Vagina (tissue), 2 donors: Measurements from ENCODE around the gene NKAIN1. TPM values are rescaled to one million over a fixed set of nuclear protein-coding genes. Genes with fewer than 3 reads are reported as not detected.
"Not testable (repeated sequence)": the region's sequence is repeated elsewhere in the genome, so short reads cannot be mapped to it uniquely, and the experiment has no call there.

ENCODE experiments used
- DNase-seq, 2 donors: peaks; one replicate each; pipeline ENCODE4 v3.0.0-alpha.2; 2017; ENCODE audit errors: extremely low spot score in 2 of 2
- H3K27ac ChIP-seq: fragments of 200-600 bp; sonication (generic); one replicate; pipeline ENCODE4 v1.5.1; 2019
- H3K27me3 ChIP-seq: fragments of 200-600 bp; sonication (generic); one replicate; pipeline ENCODE4 v1.5.1; 2019
- H3K36me3 ChIP-seq, 2 donors: fragments of 200-600 bp; sonication (generic); one replicate each; pipeline ENCODE4 v1.5.1; 2017 to 2019
- H3K4me1 ChIP-seq: fragments of 200-600 bp; sonication (generic); one replicate; pipeline ENCODE4 v1.5.1; 2019
- H3K4me3 ChIP-seq, 2 donors: fragments of 200-600 bp; sonication (generic); 1 replicate in 1 of 2; 2 replicates in 1 of 2; pipeline ENCODE4 v1.5.1; 2016 to 2019
- H3K9me3 ChIP-seq: fragments of 200-600 bp; sonication (generic); one replicate; pipeline ENCODE4 v1.5.1; 2019
- POLR2A ChIP-seq, 2 donors: fragments of 450-650 bp; IDR thresholded peaks; one replicate each; pipeline ENCODE4 v1.6.1; 2017; ENCODE audit warnings: antibody characterized with exemption in 2 of 2, mild to moderate bottlenecking in 2 of 2, moderate library complexity in 2 of 2
- POLR2AphosphoS5 ChIP-seq, 2 donors: sonication (generic); formaldehyde crosslinking; IDR thresholded peaks; one replicate each; pipeline ENCODE4 v1.9.0; 2017; ENCODE audit warnings: antibody characterized with exemption in 2 of 2, mild to moderate bottlenecking in 2 of 2, low read depth in 1 of 2; ENCODE audit not compliant: insufficient read depth in 1 of 2
- intact Hi-C: fragments of 100-400 bp; cut with DNase I; formaldehyde crosslinking; loops from one replicate; pipeline ENCODE4 v1.15.1; 2023
- total RNA-seq: library from RNA; depleted of rRNA; stranded (reverse); fragments of >200 nt; gene quantifications from one replicate; pipeline ENCODE4 v1.2.3, GENCODE V29; 2016
- TF ChIP-seq, protein P1 (sequence below), 3 experiments: fragments of 450-650 bp in 2 of 3; fragments of 200-600 bp in 1 of 3; sonication (generic) in 1 of 3; IDR thresholded peaks; one replicate each; pipeline ENCODE4 v1.5.1; 2017 to 2019; ENCODE audit warnings: antibody characterized with exemption in 3 of 3, mild to moderate bottlenecking in 2 of 3, moderate library complexity in 2 of 3

Gene NKAIN1
- total RNA-seq, 1 donor from 2014 or later, result not detected

- Histone ChIP-seq H3K27me3 (no peaks in the 10 kb centered on the region), H3K4me1 (no peaks in the 10 kb centered on the region), H3K27ac (no peak overlapping the region), H3K9me3 (no peaks in the 10 kb centered on the region), H3K36me3 (no peaks in the 10 kb centered on the region), H3K4me3 (no peak overlapping the region)
- intact Hi-C loops, result no loop called here
- TF ChIP-seq POLR2A (IDR thresholded peaks at IDR 0.05) (no peak), POLR2AphosphoS5 (IDR thresholded peaks at IDR 0.05; ENCODE audit: insufficient read depth in 1 of 2, low read depth in 1 of 2) (no peak)
- TF ChIP-seq, protein P1, sequence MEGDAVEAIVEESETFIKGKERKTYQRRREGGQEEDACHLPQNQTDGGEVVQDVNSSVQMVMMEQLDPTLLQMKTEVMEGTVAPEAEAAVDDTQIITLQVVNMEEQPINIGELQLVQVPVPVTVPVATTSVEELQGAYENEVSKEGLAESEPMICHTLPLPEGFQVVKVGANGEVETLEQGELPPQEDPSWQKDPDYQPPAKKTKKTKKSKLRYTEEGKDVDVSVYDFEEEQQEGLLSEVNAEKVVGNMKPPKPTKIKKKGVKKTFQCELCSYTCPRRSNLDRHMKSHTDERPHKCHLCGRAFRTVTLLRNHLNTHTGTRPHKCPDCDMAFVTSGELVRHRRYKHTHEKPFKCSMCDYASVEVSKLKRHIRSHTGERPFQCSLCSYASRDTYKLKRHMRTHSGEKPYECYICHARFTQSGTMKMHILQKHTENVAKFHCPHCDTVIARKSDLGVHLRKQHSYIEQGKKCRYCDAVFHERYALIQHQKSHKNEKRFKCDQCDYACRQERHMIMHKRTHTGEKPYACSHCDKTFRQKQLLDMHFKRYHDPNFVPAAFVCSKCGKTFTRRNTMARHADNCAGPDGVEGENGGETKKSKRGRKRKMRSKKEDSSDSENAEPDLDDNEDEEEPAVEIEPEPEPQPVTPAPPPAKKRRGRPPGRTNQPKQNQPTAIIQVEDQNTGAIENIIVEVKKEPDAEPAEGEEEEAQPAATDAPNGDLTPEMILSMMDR (IDR thresholded peaks at IDR 0.05), result no peak
- no peak for DNase-seq
Observed at GRCh38 chr1:31199949-31200348, 39.7 kb downstream of the NKAIN1 start.

DNA sequence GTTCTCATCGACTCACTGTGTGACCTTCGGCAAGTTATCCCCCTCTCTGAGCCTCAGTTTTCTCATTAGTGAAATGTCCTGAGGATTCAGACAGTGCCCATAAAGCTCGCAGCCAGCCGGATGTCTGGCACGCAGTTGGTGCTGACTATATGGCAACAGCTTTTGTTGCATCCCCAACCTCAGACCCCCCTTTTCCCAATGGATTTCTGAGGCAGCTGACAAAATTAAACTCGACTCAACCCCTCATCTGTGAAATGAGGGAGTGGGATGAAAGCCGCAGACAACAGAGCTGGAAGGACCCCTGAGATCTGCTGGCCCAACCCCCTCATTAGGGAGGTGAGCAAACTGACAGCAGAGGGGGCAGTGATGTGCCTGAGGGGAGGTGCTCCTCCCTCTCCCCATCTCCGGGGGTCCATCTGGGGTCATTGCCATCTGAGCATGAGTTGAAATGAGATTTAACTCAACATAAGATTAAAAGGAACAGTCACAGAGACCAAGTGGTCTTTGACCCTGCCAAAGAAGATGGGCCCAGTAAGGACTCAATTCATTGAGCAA, 40.4 kb downstream of the NKAIN1 start:
- no peak overlapping the region for H3K27ac ChIP-seq
- H3K4me3 ChIP-seq, result no peak overlapping the region
- DNase-seq, result no peak
- intact Hi-C loops, result no loop called here
- no peaks in the 10 kb centered on the region for H3K4me1 ChIP-seq
- H3K9me3 ChIP-seq, result no peaks in the 10 kb centered on the region
- H3K36me3 ChIP-seq, result no peaks in the 10 kb centered on the region
- no peaks in the 10 kb centered on the region for H3K27me3 ChIP-seq
- TF ChIP-seq POLR2A (IDR thresholded peaks at IDR 0.05) (no peak), POLR2AphosphoS5 (IDR thresholded peaks at IDR 0.05; ENCODE audit: insufficient read depth in 1 of 2, low read depth in 1 of 2) (no peak)
- TF ChIP-seq, protein P1 (IDR thresholded peaks at IDR 0.05), result no peak

DNA sequence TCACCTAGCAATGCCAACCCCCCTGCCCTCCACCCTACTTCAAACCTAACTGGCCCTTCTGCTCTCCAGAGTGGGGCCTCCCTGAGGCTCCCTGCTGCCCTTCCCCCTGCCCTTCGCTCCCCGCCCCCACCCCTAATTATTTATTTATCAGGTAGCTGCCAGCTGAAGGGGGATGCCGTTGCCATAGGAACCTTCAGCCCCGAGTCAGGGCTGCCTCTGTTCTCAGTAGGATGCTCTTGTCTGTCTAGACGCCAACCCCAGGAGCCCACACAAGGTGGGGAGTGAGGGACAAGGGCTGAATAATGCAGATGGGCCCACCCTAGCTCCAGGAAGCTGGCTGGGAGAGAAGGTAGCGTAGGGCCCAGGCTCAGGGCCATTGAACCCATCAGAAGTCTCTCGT, 41.1 kb downstream of the NKAIN1 start:
- intact Hi-C loops, result no loop called here

GRCh38 chr1:31198150-31198549, 41.5 kb downstream of the NKAIN1 start:
- H3K4me1 ChIP-seq, result no peaks in the 10 kb centered on the region
- H3K27ac ChIP-seq, result no peak overlapping the region
- TF ChIP-seq POLR2A (IDR thresholded peaks at IDR 0.05) (no peak), POLR2AphosphoS5 (IDR thresholded peaks at IDR 0.05; ENCODE audit: insufficient read depth in 1 of 2, low read depth in 1 of 2) (no peak)
- TF ChIP-seq, protein P1 (IDR thresholded peaks at IDR 0.05), result no peak
- no peaks in the 10 kb centered on the region for H3K27me3 ChIP-seq
- no peak overlapping the region for H3K4me3 ChIP-seq
- intact Hi-C loops, result no loop called here
- no peak for DNase-seq
- no peaks in the 10 kb centered on the region for H3K36me3 ChIP-seq
- H3K9me3 ChIP-seq, result no peaks in the 10 kb centered on the region

More for the DNA sequence above, 41.1 kb downstream of the NKAIN1 start:
- DNase-seq, result no peak
- H3K27me3 ChIP-seq, result no peaks in the 10 kb centered on the region
- TF ChIP-seq, protein P1 (IDR thresholded peaks at IDR 0.05), result no peak
- TF ChIP-seq POLR2A (IDR thresholded peaks at IDR 0.05), result no peak
- no peak for TF ChIP-seq POLR2AphosphoS5 (IDR thresholded peaks at IDR 0.05; ENCODE audit: insufficient read depth in 1 of 2, low read depth in 1 of 2)
- H3K36me3 ChIP-seq, result no peaks in the 10 kb centered on the region
- H3K4me1 ChIP-seq, result no peaks in the 10 kb centered on the region
- H3K9me3 ChIP-seq, result no peaks in the 10 kb centered on the region
- no peak overlapping the region for H3K27ac ChIP-seq
- no peak overlapping the region for H3K4me3 ChIP-seq

DNA sequence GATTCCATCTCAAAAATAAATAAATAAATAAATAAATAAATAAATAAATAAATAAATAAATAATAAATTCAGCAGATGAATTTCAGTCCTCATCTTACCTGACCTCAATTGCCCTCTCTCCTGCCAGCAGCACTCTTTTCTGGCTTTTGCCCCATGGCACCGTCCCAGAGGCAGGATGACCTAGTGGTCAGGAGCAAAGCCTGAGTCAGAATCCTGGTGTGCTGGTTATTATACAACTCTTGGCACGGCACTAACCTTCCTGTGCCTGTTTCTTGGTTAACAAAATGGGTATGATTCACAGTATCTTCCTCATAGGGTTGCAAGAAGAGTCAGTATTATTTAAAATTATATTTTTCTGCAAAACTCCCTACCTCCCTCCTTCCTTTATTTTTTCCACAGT, 43.0 kb downstream of the NKAIN1 start:
- H3K27me3 ChIP-seq, result no peaks in the 10 kb centered on the region
- no peaks in the 10 kb centered on the region for H3K36me3 ChIP-seq
- no peak overlapping the region for H3K4me3 ChIP-seq
- DNase-seq, result no peak
- TF ChIP-seq POLR2A (IDR thresholded peaks at IDR 0.05) (no peak), POLR2AphosphoS5 (IDR thresholded peaks at IDR 0.05; ENCODE audit: insufficient read depth in 1 of 2, low read depth in 1 of 2) (no peak)
- TF ChIP-seq, protein P1 (IDR thresholded peaks at IDR 0.05), result no peak
- intact Hi-C loops, result no loop called here
- H3K4me1 ChIP-seq, result no peaks in the 10 kb centered on the region
- H3K9me3 ChIP-seq, result no peaks in the 10 kb centered on the region
- no peak overlapping the region for H3K27ac ChIP-seq

DNA sequence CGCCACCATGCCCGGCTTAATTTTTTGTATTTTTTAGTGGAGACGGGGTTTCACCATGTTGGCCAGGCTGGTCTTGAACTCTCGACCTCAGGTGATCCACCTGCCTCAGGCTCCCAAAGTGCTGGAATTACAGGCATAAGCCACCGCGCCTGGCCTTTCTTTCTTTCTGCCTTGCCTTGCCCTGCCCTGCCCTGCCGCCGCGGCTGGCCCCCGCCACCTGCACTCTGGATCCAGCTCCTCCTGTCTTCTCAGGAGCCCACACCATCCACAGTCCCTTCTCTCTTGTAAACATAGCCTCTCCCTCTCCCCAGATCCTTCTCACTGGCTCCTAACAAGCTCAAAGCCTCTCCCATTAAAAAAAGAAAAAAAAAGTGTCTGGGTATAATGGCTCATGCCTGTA, 44.4 kb downstream of the NKAIN1 start:
- H3K27me3 ChIP-seq, H3K9me3 ChIP-seq, H3K4me1 ChIP-seq, H3K27ac ChIP-seq, H3K4me3 ChIP-seq, H3K36me3 ChIP-seq, DNase-seq, intact Hi-C loops: not testable (repeated sequence)
